K562 (cell line): ENCODE data around the gene NFE2. TPM values are rescaled to one million over a fixed set of nuclear protein-coding genes. Genes with fewer than 3 reads are reported as not detected.

Source experiments
- BCOR ChIP-seq: fragments of 450-650 bp; IDR thresholded peaks from 2 replicates; pipeline ENCODE4 v1.6.1; 2016
- BHLHE40 ChIP-seq: IDR thresholded peaks from 2 replicates; pipeline ENCODE4 v1.6.1; 2011; ENCODE audit warnings: low read length, improper control_type of control experiment
- EHMT2 ChIP-seq: fragments of 450-650 bp; IDR thresholded peaks from 2 replicates; pipeline ENCODE4 v1.6.1; 2018; ENCODE audit warnings: antibody characterized with exemption
- FOXA1 ChIP-seq: fragments of 450-650 bp; IDR thresholded peaks from 2 replicates; pipeline ENCODE4 v1.6.1; 2016; ENCODE audit warnings: mild to moderate bottlenecking, borderline replicate concordance
- HDAC1 ChIP-seq, 2 experiments: fragments of 450-650 bp; IDR thresholded peaks; 2 replicates each; pipeline ENCODE4 v1.6.1; 2016 to 2017; ENCODE audit warnings: inconsistent platforms in 1 of 2, mild to moderate bottlenecking in 1 of 2, moderate library complexity in 1 of 2
- HMGXB4 ChIP-seq: sonication (generic); formaldehyde crosslinking; IDR thresholded peaks from 2 replicates; pipeline ENCODE4 v1.8.1; 2023; ENCODE audit warnings: mild to moderate bottlenecking, missing genetic modification reagents
- HOXB6 ChIP-seq: fragments of 250-450 bp; sonication (Bioruptor Pico); IDR thresholded peaks from 2 replicates; pipeline ENCODE4 v1.5.1; 2022; ENCODE audit warnings: mild to moderate bottlenecking, borderline replicate concordance
- HSF4 ChIP-seq: fragments of 250-450 bp; sonication (Bioruptor Pico); IDR thresholded peaks from 2 replicates; pipeline ENCODE4 v2.1.2; 2022; ENCODE audit warnings: mild to moderate bottlenecking, moderate library complexity, borderline replicate concordance
- MLX ChIP-seq, 2 experiments: fragments of 450-650 bp in 1 of 2; sonication (generic) in 1 of 2; formaldehyde crosslinking; conservative IDR thresholded peaks; 2 replicates each; pipeline versions ENCODE4 v1.4.0 to v1.8.1; 2020 to 2022; ENCODE audit warnings: mild to moderate bottlenecking in 1 of 2, missing genetic modification reagents in 1 of 2
- NEUROD1 ChIP-seq: fragments of 150-350 bp; IDR thresholded peaks from 2 replicates; pipeline ENCODE4 v1.6.1; 2014; ENCODE audit warnings: borderline replicate concordance, low read length, low read depth; ENCODE audit not compliant: partially characterized antibody
- PATZ1 ChIP-seq: fragments of 250-450 bp; sonication (Bioruptor Pico); IDR thresholded peaks from 2 replicates; pipeline ENCODE4 v1.5.0; 2020; ENCODE audit warnings: mild to moderate bottlenecking, borderline replicate concordance
- PBX2 ChIP-seq, 2 experiments: IDR thresholded peaks in 1 of 2; conservative IDR thresholded peaks in 1 of 2; 2 replicates each; pipeline ENCODE4 v1.6.1; 2016; ENCODE audit warnings: low read depth in 2 of 2, mild to moderate bottlenecking in 1 of 2, missing compliant biosample characterization in 1 of 2, missing genetic modification characterization in 1 of 2, moderate library complexity in 1 of 2
- PML ChIP-seq: IDR thresholded peaks from 2 replicates; pipeline ENCODE4 v1.6.1; 2012; ENCODE audit warnings: low read length, inconsistent platforms
- RAD51 ChIP-seq: fragments of 450-650 bp; IDR thresholded peaks from 2 replicates; pipeline ENCODE4 v1.7.1; 2016; ENCODE audit warnings: low read depth, mild to moderate bottlenecking, borderline replicate concordance
- SMARCE1 ChIP-seq: fragments of 450-650 bp; IDR thresholded peaks from 2 replicates; pipeline ENCODE4 v1.7.1; 2016; ENCODE audit warnings: mild to moderate bottlenecking
- SOX6 ChIP-seq: fragments of 450-650 bp; IDR thresholded peaks from 2 replicates; pipeline ENCODE4 v1.6.1; 2014; ENCODE audit warnings: mild to moderate bottlenecking
- TBL1XR1 ChIP-seq, 2 experiments: IDR thresholded peaks; 2 replicates each; pipeline ENCODE4 v1.6.1; 2012; ENCODE audit warnings: improper control_type of control experiment in 2 of 2, low read length in 2 of 2, mild to moderate bottlenecking in 1 of 2
- ZNF561 ChIP-seq: fragments of 450-650 bp; formaldehyde crosslinking; conservative IDR thresholded peaks from 2 replicates; pipeline ENCODE4 v1.4.0; 2020; ENCODE audit warnings: mild to moderate bottlenecking, moderate library complexity
- ZSCAN29 ChIP-seq: fragments of 450-650 bp; IDR thresholded peaks from 2 replicates; pipeline ENCODE4 v1.6.1; 2017
- polyA plus RNA-seq, 8 experiments: library from polyadenylated mRNA; depleted of rRNA in 4 of 8; stranded (reverse) in 5 of 8; unstranded in 3 of 8; fragments of >200 nt; fragmentation: Nextera tagmentation in 2 of 8; fragmentation: Illumina TruSeq in 1 of 8; extraction: Ambion mirVana in 2 of 8; extraction: Trizol in 1 of 8; gene quantifications; 2 replicates each; pipeline versions ENCODE4 v1.2.1 to v1.2.3, GENCODE V29; 2011 to 2014; ENCODE audit warnings: inconsistent platforms in 1 of 8, missing spikeins in 1 of 8
- total RNA-seq, 7 experiments: library from RNA; depleted of rRNA in 6 of 7; stranded (reverse); fragments of >200 nt in 6 of 7; fragmentation: Illumina TruSeq in 2 of 7; extraction: Trizol in 2 of 7; gene quantifications; 2 replicates each; pipeline versions ENCODE4 v1.2.1 to v1.2.3, GENCODE V29; 2011 to 2021; ENCODE audit warnings: low replicate concordance in 1 of 7

The NFE2 gene
- total and polyA plus RNA-seq, 9 of the 15 experiments (the other 6 are each of a cell fraction or from before 2014, with no cell fraction given), result 12.3 to 282 (median 208) TPM

- TF ChIP-seq HMGXB4 (CRISPR knock-in tag) (no peak; the same call in 1 of the 2 replicates), MLX (CRISPR knock-in tag; conservative IDR thresholded peaks at IDR 0.05) (no peak), HDAC1 (IDR thresholded peaks at IDR 0.05) (peak in 1 of 2 experiments; percentile 93; a peak in 3 of 4 replicates), ZSCAN29 (no peak), NEUROD1 (peak; percentile 96), HOXB6 (CRISPR knock-in tag) (no peak), PATZ1 (CRISPR knock-in tag) (peak; percentile 79; the same call in 1 of the 2 replicates), ZNF561 (CRISPR knock-in tag) (no peak), PBX2 (CRISPR knock-in tag; IDR thresholded peaks at IDR 0.05; ENCODE audit: low read depth) (no peak), PBX2 (tag; conservative IDR thresholded peaks at IDR 0.05; ENCODE audit: low read depth) (0 out of 2 replicates have a peak, but pooled peaks have one; percentile 12), TBL1XR1 (IDR thresholded peaks at IDR 0.05; ENCODE audit: low read length in 2 of 2) (peak; percentile 98 to 100), SMARCE1 (peak; percentile 97), FOXA1 (no peak), SOX6 (peak; percentile 94), PML (peak; percentile 98), RAD51 (peak; percentile 47; the same call in 1 of the 2 replicates), HSF4 (peak; percentile 60; the same call in 1 of the 2 replicates), BCOR (peak; percentile 87), EHMT2 (peak; percentile 52; the same call in 1 of the 2 replicates), BHLHE40 (peak; percentile 71)
These were observed 3.5 kb upstream of the NFE2 start (continued) for GRCh38 chr12:54304187-54304810.
